LNCaP clone FGC (cell line): ENCODE measurements around the gene RIOX2.
"Not testable (repeated sequence)": the region's sequence is repeated elsewhere in the genome, so short reads cannot be mapped to it uniquely, and the experiment has no call there.

Source experiments
- DNase-seq: peaks from one replicate; pipeline ENCODE4 v3.0.0-alpha.2; 2011; ENCODE audit warnings: low read depth
- H3K4me3 ChIP-seq: 2 replicates; pipeline ENCODE4 v1.5.1; 2011; ENCODE audit warnings: mild to moderate bottlenecking, low read depth, low read length, control low read depth
- CTCF ChIP-seq: IDR thresholded peaks from 2 replicates; pipeline ENCODE4 v1.5.1; 2012; ENCODE audit warnings: mild to moderate bottlenecking; ENCODE audit not compliant: control insufficient read depth, insufficient read depth; ENCODE audit errors: extremely low read depth

RIOX2 gene

GRCh38 chr3:97917813-97918536, 54.3 kb downstream of the RIOX2 start:
- TF ChIP-seq CTCF, result no peak
- no peak overlapping the region for H3K4me3 ChIP-seq
- DNase-seq, result no peak

GRCh38 chr3:97916576-97916975, 55.7 kb downstream of the RIOX2 start:
- no peak for TF ChIP-seq CTCF

GRCh38 chr3:97914388-97914787, 57.8 kb downstream of the RIOX2 start:
- no peak for TF ChIP-seq CTCF
- H3K4me3 ChIP-seq, result no peak overlapping the region
- peak; percentile 43 for DNase-seq

More at GRCh38 chr3:97916576-97916975, 55.7 kb downstream of the RIOX2 start:
- no peak overlapping the region for H3K4me3 ChIP-seq
- no peak for DNase-seq

GRCh38 chr3:97911459-97911858, 60.8 kb downstream of the RIOX2 start:
- H3K4me3 ChIP-seq, result no peak overlapping the region
- TF ChIP-seq CTCF, result no peak
- DNase-seq, result no peak

GRCh38 chr3:97910931-97911351, 61.3 kb downstream of the RIOX2 start:
- TF ChIP-seq CTCF, result no peak
- no peak for DNase-seq
- no peak overlapping the region for H3K4me3 ChIP-seq

- H3K4me3 ChIP-seq, DNase-seq: not testable (repeated sequence)
Observed at GRCh38 chr3:97910236-97910831, 61.9 kb downstream of the RIOX2 start.

- not testable (repeated sequence) for DNase-seq, H3K4me3 ChIP-seq
Observed at GRCh38 chr3:97909830-97910229, 62.4 kb downstream of the RIOX2 start.

GRCh38 chr3:97901313-97902248, 70.7 kb downstream of the RIOX2 start:
- H3K4me3 ChIP-seq, result no peak overlapping the region
- no peak for TF ChIP-seq CTCF
- DNase-seq, result no peak
